CD4-positive, alpha-beta T cell treated with Interleukin-17A for 1 hour (primary cell): ENCODE results near the gene CDC6.
A peak's percentile ranks its signal among the peaks of the same experiment; 100 is the strongest.

Source experiments
- DNase-seq: peaks from one replicate; pipeline ENCODE4 v3.0.0-alpha.2; 2020

CDC6 gene

GRCh38 chr17:40312131-40312731 lies 24.6 kb downstream of the CDC6 start:
- no peak for DNase-seq

GRCh38 chr17:40312893-40313667 lies 25.4 kb downstream of the CDC6 start:
- no peak for DNase-seq

DNA sequence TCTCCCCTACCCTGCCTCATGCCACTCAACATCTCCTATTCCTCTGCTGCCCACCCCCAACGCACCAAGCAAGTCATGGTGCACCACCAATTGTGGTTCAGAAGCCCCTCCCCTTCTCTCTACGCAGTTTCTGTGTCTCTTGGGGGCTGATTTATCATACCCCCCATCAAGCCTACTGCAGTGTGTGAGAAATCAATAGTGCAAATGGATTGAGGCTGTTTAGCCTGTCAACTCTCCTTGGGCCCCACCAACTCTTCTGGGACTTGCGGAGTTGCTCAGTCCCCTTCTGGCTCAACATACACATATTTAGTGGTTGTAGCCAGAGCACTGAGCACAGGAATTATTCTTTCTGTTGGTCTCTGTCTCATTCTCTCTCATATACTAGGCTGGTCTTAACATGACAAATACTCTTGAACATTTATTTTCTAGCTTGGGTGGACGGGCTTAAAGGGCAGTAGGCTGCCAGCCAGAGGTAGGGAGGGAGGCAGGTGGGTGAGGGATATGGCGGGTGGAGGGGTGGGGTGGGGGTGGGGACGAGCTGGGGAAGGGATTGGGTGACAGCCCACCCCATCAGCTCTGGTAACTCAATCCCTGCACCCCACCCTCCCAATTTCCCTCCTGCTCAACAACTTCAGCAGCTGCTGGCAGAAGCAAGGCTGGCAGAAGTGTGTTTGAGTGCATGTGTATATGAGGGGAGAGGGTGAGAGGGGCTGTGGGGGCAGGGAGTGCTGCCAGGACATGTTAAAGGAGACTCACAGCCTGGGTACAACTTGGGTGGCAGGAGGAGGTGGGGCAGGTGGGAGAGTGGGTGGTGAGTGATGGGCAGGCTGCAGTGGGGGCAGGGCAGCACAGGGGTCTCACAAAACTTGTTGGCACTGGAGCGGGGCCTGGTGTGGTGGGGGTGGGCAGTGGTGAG lies 26.2 kb downstream of the CDC6 start:
- no peak for DNase-seq

DNA sequence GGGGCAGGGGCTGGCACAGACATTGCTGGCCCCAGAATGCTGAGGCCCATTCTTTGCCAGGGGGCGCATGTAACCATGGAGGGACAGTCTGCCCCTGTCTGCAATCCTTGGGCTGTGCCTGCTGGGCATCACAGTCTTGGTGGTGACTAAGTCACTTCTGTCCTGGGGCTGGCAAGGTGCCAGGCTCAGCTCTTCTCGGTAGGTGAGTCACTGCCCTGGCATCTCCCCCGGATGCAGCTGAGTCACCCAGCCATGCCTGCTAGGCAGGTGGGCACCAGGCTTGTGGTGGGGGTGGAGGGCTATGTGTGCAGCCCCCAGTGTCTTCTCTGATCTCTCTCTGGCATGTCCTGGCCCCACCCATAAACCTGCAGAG lies 26.9 kb downstream of the CDC6 start:
- DNase-seq: peak; percentile 85

DNA sequence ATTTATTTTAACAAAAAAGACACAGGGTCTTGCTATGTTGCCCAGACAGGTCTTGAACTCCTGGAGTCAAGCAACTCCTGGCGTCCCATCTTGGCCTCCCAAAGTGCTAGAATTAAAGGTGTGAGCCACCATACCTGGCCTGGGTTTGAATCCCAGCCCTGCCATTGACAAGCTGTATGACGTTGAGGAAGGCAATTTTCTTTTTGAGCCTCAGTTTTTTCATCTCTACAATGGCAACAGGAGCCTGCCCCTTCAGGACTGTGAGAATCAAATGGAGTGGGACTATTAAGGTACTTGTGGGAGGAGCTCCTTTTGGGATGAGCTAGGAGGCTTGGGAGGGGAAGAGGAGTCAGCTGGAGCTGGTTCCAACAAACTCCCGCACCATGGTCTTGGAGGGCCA lies 27.5 kb downstream of the CDC6 start:
- DNase-seq: no peak

GRCh38 chr17:40315678-40316570 lies 28.2 kb downstream of the CDC6 start:
- no peak for DNase-seq

DNA sequence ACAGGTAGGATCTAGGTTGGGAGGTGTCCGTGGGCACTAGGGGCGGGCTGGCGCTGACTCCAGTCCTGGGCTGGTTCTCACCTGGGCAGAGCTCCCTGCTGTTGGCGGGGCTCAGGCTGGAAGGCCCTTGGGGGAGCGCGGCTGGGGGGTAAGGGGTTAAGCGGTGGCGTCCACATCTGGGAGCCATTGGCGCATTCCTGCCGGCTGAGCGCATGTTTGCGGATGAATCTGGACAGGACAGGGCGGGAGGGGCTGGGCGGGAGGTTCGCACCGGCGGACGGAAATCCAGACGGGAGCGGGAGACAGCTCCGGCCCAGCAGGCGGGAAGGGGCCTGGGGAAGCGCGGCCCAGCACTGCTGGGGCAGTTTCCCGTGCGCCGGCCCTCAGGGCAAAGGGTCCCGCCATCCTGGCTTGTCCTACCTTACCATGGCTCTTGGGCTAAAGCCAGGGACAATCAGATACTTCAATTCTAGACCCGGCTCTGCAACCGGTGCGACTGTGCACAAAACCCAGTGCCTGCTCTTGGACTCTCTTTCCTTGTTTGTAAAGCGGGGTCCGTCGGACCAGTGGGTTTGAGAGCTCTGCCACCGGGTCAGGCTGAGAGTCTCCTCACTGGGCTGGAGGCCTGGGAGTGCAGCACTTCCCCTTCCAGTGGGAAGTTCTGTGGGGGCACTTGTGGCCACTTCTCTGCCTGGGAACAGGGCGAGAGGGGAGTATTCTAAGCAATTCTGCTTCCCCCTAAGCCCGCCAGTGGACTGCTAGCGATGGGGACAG lies 29.1 kb downstream of the CDC6 start:
- no peak for DNase-seq

GRCh38 chr17:40317345-40317873 lies 29.7 kb downstream of the CDC6 start:
- DNase-seq: peak; percentile 65

GRCh38 chr17:40317880-40318829 lies 30.5 kb downstream of the CDC6 start:
- DNase-seq: peak; percentile 93

- DNase-seq: peak; percentile 54
These were observed 31.2 kb downstream of the CDC6 start for GRCh38 chr17:40318830-40319391.

DNA sequence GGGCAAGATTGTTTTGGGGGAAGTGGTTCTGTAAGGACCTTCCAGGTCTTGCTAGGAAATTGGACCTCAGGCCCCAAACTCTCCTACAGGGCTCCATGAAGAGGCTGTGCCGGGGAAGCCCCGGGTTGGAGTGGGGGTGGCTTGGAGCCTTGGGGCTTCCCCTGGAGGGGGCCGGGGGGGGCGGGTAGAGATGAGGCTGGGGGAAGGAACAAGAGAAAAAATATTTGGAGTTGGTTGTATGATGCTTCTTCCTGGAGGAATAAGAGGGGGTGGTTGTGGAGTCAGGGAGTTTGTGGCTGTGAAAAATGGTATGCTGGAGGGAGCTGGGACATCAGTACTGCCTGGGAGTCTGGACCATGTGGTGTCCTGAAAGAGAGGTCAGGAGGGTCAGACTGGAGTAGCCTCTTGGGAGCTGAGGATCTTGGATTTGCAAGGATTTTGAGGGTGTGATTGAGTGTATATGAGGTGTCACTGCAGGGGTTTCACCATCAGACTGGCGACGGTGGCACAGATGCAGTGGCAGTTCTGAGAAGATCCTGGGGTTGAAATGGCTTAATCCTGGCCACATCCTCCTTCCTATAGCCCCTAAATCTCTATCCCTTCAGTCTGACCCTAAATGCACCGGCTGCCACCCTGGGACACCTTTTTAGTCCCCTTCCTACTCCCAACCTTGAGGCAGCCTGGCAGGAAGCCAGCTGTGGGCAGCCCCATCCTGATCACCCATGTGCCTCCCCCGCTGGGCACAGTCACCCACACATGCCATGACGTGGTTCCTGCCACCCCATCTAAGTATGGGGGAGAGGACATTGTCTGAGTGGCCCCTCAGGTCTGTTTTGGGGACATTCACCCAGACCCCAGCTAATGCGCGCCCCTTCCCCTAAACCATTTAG lies 32.2 kb downstream of the CDC6 start:
- DNase-seq: peak; percentile 91

DNA sequence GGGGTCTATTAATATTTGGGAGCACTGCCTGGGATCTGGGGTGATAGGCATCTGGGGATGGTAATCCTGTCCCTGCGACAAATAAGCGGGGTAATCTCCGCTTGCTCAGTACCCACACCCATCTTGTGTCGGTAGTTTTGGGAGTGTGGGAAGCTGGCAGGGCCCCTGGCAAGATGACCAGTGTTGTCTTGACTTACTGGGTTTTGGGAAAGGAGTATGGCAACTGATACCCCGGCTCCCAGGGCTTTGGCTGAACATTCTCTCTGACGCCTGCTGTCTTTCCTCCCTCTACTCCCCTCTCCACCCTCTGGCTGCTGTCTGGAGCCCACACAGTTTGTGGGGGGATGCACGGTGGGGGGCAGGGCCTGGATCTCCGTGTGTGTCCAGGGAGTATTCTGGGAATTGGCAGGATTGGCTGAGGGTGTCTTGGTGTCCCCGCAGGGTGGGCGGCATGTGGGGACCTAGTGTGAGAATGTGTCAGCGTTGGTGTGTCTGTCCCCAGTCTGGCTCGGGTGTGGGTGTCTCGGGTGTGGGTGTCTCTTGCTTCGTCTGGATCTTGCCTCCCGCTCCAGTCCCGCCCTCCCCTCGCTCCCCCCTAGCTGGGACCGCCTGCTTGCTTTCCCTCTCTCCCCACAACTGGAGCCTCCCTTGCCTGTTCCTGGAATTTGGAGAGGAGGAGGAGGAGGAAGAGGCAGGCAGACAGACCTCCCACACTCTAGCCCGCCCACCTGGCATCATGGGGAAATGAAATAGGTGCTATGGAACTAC lies 33.3 kb downstream of the CDC6 start:
- peak; percentile 81 for DNase-seq

- no peak for DNase-seq
These were observed 33.8 kb downstream of the CDC6 start for GRCh38 chr17:40321524-40321929.

DNA sequence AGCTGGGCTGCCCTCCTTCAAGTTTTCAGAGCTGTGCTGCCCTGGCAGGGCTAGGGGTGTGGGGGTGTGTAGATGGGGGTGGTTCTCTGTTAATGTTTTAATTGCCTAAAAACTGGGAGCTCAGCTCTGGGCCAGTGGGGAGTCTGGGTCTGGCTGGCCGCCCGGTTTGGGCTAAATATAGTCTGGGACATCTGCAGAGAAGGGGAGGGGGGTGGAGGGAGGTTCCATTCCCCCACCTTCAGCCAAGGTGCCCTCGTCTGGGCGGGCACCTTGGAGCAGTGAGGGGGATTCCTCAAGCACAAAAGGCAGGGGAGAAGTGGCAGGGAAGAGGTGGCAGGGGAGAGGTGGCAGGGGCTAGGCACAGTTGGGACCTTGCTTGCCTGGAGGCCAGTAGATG lies 34.3 kb downstream of the CDC6 start:
- no peak for DNase-seq

DNA sequence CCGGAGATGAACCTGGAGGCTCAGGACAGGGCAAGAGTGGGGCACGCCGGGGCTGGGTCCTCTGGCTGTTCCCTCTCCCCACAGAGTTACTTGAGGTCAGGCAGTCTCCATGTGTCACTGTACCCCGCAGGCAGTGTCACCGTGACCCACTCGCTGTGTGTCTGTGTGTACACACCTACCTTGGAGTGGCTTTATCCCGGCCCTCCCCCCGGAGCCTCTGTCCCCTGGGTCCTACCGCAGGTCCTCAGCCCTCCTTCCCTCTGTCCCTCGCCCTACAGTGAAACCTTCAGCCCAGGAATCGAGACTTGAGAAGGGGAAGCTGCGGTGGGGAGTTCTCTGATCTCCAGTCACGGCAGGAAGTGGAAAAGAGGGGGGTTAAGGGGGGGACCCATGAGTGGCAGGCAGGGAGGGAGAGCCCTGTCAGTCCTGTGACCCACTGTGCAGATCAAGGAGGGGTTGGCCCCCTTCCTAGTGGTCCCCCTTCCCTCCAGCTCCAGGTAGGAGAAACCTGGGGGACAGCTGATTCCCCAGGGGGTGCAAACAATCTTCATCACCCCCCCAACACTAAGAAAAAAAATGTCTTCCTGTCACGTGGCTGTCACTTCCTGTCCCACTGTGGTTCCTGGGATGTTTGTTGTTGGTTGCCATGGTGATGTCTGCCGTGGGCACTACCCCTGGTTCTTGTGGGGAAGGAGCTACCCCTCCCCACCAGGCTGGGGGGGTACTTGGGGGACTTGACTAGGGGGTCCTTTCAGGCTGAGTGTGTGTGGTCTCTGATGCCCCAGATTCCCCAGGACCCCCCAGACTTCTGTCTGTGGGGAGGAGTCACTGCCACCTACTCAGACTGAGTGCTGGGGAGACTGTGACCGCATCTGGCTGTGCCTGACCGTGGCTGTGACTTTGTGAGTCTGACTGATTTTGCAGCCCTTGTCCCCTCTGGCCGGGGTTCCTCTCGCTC lies 35.0 kb downstream of the CDC6 start:
- DNase-seq: peak; percentile 98
